Left colon (tissue), 2 donors: ENCODE data around the gene LSR. TPM values are rescaled to one million over a fixed set of nuclear protein-coding genes. Genes with fewer than 3 reads are reported as not detected.
A peak's percentile ranks its signal among the peaks of the same experiment; 100 is the strongest.

Experiments used
- ATAC-seq: fragments of 200-7000 bp; cut with Tn5 transposase; one replicate; pipeline ENCODE4 v1.9.1; 2020; ENCODE audit warnings: mild to moderate bottlenecking, moderate library complexity
- DNase-seq, 2 donors: peaks; one replicate each; pipeline ENCODE4 v3.0.0-alpha.2; 2020
- intact Hi-C, 2 donors: fragments of 100-400 bp; cut with DNase I in 1 of 2; cut with micrococcal nuclease in 1 of 2; formaldehyde crosslinking; loops; one replicate each; pipeline versions ENCODE4 v1.11.2 to v1.14.0; 2022; cut with DNase I, micrococcal nuclease
- total RNA-seq, 2 donors: library from RNA; stranded (reverse); fragmentation: NEBNext Ultra II Directional; extraction: Animal tissue kit (Norgen Biotek cat#: 25700); gene quantifications; one replicate each; pipeline ENCODE4 v1.2.1, GENCODE V29; 2021
- donor health status: DM: no; HTN: no; CAD: no.
- donor health status: DM: yes; HTN: yes; CAD: no.

LSR gene
- total RNA-seq, 2 donors from 2014 or later, result 323 to 324 TPM

GRCh38 chr19:35292421-35293362 is 43.9 kb downstream of the LSR start:
- intact Hi-C loops, result no loop called here
- ATAC-seq, result no peak
- no peak for DNase-seq

GRCh38 chr19:35293363-35293739 is 44.5 kb downstream of the LSR start:
- no peak for DNase-seq
- ATAC-seq, result no peak
- intact Hi-C loops, result no loop called here

DNA sequence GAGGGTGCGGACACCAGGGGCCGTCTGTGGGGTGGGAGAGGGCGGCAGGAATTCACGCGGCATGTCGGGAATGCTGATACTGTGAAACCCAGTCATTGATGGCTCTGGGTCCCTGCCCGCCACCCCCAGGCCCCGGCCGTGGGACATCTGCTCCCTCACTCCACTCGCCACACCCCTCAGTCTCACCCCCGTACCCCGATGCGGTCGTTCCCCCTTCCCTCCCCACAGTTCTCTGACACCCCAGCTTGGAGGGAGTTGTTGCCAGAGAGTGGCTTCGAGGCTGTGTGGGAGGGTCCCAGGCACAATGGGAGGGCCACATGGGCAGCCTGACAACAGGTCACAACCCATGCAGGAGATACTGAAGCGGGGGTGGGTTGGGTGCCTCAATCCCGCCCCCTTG is 45.0 kb downstream of the LSR start:
- ATAC-seq (no peak), DNase-seq (no peak)
- intact Hi-C loops, result no loop called here

DNA sequence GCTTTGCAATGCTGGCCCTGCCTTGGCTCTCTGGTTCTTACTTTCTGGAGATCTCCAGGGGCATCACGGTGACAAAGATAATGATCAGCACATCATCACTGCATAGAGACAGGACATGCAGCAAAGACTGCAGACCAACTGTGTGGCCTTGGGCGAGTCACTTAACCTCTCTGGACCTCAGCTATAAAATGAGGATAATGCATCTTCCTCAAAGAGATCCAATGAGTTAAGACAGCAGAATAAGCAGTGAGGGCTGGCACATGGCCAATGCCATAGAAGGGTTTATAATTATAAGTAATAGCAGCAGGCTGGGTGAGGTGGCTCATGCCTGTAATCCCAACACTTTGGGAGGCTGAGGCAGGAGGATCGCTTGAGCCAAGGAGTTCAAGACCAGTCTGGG is 45.5 kb downstream of the LSR start:
- ATAC-seq, result no peak
- intact Hi-C loops, result no loop called here
- DNase-seq, result no peak

- intact Hi-C loops, result no loop called here
- no peak for ATAC-seq
- no peak for DNase-seq
Observed at GRCh38 chr19:35294859-35295791, 46.3 kb downstream of the LSR start.

- no peak for ATAC-seq
- DNase-seq, result peak in 1 of 2 donors; percentile 29
Observed at GRCh38 chr19:35295792-35296462, 47.1 kb downstream of the LSR start.

GRCh38 chr19:35296644-35297514 is 48.1 kb downstream of the LSR start:
- intact Hi-C loops, result no loop called here
- ATAC-seq (no peak), DNase-seq (no peak)

More at GRCh38 chr19:35295792-35296462, 47.1 kb downstream of the LSR start:
- intact Hi-C loops, result no loop called here

DNA sequence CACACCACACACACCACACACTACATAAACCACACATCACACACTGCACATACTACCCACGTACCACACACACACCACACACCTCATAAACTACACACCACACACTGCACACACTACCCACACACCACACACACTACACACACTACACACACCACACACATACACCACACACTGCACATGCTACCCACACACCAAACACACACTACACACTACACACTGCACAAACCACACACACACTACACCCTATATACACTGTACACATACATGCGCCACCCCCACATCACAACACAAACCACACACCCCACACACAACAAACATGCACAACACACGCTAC is 48.7 kb downstream of the LSR start:
- ATAC-seq, result no peak
- intact Hi-C loops, result no loop called here
- DNase-seq, result no peak

DNA sequence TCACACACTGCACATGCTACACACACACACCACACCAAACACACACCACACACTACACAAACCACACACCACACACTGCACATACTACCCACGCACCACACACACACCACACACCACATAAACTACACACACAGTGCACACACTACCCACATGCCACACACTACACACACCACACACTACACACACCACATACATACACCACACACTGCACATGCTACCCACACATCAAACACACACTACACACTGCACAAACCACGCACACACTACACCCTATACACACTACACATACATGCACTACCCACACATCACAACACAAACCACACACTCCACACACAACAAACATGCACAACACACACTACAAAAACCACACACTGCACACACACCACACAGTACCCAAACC is 49.1 kb downstream of the LSR start:
- DNase-seq (no peak), ATAC-seq (no peak)
- intact Hi-C loops, result no loop called here

DNA sequence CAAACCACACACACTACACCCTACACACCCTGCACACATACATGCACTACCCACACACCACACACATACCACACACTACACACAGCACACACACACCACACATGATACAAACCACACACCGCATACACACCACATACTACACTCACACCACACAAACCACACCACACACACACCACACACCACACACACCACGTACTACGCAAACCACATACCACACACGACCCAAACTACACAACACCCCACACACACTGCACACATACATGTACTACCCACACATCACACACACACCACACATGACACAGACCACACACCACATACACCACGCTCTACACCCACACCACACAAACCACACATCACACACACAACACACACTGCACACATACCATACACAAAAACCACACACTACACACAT is 49.8 kb downstream of the LSR start:
- intact Hi-C loops, result no loop called here
- no peak for ATAC-seq
- DNase-seq, result no peak

DNA sequence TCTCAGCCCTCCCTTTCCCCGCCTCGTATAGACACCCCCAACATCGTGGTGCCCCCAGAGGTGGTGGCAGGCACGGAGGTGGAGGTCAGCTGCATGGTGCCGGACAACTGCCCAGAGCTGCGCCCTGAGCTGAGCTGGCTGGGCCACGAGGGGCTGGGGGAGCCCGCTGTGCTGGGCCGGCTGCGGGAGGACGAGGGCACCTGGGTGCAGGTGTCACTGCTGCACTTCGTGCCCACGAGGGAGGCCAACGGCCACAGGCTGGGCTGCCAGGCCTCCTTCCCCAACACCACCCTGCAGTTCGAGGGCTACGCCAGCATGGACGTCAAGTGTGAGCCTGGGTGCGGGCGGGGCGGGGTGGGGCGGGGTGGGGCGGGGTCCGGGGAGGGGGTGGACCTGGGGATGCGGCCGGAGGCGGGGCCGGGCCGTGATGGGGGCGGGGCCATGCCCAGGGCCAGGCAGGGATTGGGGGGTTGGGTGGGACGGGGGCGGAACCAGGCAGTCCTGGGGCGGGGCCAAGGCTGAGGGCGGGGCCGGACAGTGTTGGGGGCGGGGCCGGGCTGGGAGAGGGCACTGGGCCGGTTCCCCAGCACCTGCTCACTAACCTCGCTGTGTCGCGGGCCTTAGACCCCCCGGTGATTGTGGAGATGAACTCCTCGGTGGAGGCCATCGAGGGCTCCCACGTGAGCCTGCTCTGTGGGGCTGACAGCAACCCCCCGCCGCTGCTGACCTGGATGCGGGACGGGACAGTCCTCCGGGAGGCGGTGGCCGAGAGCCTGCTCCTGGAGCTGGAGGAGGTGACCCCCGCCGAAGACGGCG is 50.9 kb downstream of the LSR start:
- no peak for DNase-seq
- intact Hi-C loops, result no loop called here
- ATAC-seq, result peak; percentile 16

- intact Hi-C loops, result no loop called here
- ATAC-seq (no peak), DNase-seq (no peak)
Observed at GRCh38 chr19:35300339-35300649, 51.5 kb downstream of the LSR start.

DNA sequence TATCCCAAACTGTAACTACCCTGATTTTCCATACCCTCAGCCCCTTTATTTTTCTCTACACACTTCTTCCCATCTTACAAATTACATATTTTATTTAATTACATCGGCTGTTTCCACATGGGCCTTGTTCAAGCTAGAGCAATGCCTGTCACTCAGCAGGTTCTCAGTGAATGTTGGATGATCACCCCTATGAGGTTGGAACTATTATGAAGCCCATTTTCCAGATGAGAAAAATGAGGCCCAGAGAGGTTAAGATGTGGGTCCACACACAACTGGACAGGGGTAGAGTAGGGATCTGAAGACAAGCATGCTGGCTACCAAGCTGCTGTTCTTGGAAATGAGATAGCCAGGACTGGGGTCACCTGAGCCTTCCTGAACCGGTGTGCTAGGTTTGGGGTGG is 53.2 kb downstream of the LSR start:
- no peak for ATAC-seq
- intact Hi-C loops, result no loop called here
- DNase-seq, result no peak

- intact Hi-C loops, result no loop called here
- DNase-seq, result no peak
- no peak for ATAC-seq
Observed at GRCh38 chr19:35302446-35302845, 53.6 kb downstream of the LSR start.

DNA sequence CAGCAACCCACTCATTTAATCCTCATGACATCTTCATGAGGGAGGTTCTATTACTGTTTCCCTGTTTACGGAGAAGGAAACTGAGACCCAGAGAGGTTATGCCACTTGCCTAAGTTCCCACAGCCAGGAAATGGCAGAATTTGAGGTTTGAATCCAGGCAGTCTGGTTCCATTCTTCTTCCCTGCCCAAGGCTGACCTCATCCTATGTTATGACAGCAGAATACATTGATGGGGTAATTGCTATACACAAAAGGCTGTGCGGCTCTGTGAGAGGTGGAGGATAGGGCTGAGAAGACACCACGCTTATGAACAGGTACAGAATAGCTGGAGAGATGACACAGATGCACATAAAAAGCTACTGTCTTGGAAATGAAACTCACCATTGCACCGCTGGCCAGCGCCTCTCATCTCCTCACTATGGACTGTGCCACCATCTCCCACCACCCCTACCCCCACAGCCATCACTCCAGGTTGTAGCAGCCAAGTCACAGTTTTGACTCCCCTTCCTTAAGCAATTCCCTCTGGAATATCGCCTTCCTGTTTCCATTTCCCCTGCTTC is 54.6 kb downstream of the LSR start:
- intact Hi-C loops, result no loop called here
- DNase-seq (no peak), ATAC-seq (no peak)

DNA sequence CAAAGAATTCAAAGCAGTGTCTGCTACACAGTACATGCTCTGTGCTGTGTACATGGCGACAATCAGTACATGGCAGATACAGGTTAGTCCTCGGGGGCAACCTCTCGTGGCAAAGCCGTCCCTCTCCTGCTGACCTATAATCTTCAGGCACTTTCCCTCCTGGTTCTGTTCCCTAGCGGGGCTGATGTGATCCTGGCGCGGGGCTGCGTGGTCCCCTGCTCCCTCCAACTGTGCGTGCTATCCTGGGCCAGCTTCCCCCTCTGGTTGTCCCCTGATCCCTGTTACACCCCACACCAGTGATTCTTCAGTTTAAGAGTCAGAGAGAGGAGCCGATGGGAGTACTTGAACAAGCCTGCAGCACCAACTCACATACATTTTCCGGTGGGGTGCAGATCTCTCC is 55.2 kb downstream of the LSR start:
- DNase-seq (no peak), ATAC-seq (no peak)
- intact Hi-C loops, result no loop called here

DNA sequence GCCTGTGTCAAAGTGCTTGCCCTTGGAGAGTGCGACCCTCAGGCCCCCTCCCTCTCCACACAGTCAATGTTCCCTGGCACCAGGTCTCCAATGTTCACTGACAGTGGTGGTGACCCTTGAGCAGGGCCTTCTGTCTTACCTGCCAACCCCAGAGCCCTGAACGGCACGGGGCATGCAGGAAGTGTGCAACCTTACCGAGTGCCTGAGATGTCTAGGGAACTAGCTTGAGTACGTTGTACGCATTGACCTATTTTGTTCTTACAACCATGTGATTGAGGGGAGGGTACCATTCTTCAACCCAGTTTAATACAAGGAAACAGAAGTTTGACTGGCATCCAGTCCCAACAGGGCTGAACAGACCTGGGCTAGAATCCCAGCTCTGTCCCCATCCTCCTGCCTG is 56.4 kb downstream of the LSR start:
- no peak for ATAC-seq
- no peak for DNase-seq
- intact Hi-C loops, result no loop called here
